HG03175 (cell line): Measurements from ENCODE around the gene DARS2.
A peak's percentile ranks its signal among the peaks of the same experiment; 100 is the strongest.
"Not testable (repeated sequence)": the region's sequence is repeated elsewhere in the genome, so short reads cannot be mapped to it uniquely, and the experiment has no call there.

Experiments
- ATAC-seq: cut with Tn5 transposase; IDR thresholded peaks from one replicate; pipeline ENCODE4 v1.9.1; 2021; ENCODE audit warnings: mild to moderate bottlenecking, moderate library complexity; ENCODE audit not compliant: unreplicated experiment

The DARS2 gene

GRCh38 chr1:173824315-173825081 is at the start of gene DARS2, which contains the start of gene CENPL:
TSS of gene DARS2 (plus strand) at chr1:173824673. CDS start at chr1:173825230, 557 bp downstream.
TSS of gene CENPL (minus strand) at chr1:173824883. CDS start at chr1:173811299, 13,584 bp downstream.
- ATAC-seq = peak; percentile 90

DNA sequence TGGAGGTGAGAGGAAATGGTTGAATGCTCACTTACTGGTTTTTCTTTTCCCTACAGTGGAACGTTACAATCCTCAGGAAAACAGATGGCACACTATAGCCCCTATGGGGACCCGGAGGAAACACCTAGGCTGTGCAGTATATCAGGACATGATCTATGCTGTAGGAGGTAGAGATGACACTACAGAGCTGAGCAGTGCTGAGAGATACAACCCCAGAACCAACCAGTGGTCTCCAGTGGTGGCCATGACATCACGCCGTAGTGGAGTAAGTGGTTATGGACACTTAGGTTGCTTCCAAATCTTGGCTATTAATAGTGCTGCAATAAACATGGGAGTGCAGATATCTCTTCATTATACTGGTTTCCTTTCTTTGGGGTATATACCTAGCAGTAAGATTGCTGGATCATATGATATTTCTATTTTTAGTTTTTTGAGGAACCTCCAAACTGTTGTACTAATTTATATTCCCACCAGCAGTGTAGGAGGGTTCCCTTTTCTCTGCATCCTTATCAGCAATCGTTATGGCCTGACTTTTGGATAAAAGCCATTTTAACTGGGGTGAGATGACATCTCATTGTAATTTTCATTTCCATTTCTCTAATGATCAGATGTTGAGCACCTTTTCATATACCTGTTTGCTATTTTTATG is 48.8 kb upstream of the DARS2 start:
- ATAC-seq = no peak

DNA sequence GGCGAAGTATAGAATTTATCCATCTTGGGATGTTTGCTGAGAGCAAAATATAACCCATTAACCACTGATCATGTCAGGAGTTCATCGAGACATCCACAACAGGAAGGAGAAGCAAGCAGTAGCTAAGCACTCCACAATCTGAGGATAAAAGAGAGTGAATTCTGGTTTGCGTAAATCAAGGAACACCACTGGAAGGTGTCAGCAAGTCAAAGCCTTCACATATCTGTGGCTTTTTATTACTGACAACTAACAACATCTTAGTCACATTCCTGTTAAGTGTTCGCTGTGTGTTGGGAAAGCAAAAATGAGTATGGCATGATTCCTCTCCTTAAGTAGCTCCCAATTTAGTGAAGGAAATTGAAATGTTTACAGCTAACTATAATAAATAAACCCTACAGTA is 44.5 kb upstream of the DARS2 start:
- ATAC-seq = no peak

GRCh38 chr1:173784997-173785396 is 39.5 kb upstream of the DARS2 start:
- no peak for ATAC-seq

DNA sequence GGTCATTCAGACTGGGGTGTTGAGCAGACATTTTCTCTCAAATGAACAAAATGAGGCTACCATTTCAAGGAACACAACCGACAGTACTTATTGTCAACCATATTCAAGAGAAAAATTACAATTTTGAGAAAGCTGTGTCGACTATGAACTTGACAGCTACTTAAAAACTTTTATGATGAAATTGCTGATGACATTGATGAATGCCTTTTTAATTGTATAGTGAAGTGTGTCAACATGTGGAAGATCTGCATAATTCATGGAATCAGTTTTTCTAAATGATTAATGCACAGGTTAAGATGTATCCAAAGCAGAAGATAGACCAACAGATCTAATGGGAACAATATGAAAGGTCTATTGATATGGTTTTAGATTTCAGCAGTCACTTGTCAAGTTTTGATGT is 34.6 kb upstream of the DARS2 start:
- no peak for ATAC-seq

DNA sequence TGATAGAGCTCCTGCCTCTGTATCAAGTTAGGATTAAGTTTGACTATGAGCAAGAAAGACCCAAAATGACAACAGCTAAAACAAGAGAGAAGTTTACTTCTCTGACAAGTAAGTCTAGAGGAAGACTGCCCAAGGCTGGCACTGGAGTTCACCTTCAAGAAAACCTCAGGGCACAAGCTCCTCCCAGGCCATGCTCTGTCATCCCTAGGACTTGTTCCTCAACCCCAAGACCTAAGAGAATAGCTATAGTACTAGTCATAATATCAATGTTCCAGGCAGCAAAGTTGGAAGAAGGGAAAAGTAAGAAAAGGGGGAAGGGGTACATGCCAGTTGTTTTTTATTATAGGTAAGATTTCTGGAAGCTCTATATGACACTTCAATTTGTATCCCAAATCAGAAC is 26.4 kb upstream of the DARS2 start:
- no peak for ATAC-seq

GRCh38 chr1:173799995-173800394 is 24.5 kb upstream of the DARS2 start:
- ATAC-seq = not testable (repeated sequence)

- no peak for ATAC-seq
These were observed 21.5 kb upstream of the DARS2 start for GRCh38 chr1:173802961-173803360.

- ATAC-seq = not testable (repeated sequence)
These were observed 10.8 kb upstream of the DARS2 start for GRCh38 chr1:173813654-173814053.

DNA sequence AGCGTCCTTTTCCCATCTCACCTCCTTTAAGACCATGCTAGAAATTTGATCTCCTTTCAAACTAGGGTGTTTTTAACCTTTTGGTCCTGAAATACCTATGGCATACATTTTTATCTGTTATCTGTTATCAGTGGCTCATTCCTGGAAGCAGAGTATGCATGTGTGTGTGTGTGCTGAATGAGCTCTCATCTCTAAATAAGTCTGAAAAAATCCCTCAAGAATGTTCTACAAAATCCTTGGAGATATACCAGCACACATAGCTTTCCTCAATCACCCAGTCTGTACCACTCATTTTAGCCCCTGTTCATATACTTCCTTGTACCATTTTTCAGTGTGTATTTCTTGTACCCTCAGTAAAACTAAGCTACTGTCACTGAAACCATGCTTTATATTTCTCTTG is 6.0 kb upstream of the DARS2 start:
- ATAC-seq = no peak

DNA sequence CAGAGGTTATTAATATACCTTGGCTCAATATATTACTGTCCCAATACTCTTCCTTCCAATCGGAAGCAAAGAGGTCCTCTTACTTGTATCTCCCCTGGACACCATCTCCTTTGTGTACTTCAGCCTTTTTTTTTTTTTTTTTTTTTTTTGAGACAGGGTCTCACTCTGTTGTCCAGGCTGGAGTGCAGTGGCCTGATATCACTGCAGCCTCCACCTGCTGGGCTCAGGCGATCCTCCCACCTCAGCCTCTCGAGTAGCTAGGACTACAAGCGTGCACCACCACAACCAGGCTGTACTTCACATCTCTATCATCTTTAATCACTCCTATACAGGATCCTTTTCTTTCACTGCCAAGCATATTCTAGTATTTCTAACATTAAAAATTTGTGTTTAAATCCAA is 2.8 kb upstream of the DARS2 start:
- no peak for ATAC-seq

- ATAC-seq = peak; percentile 35
These were observed 625 bp upstream of the DARS2 start for GRCh38 chr1:173823781-173824314.

- ATAC-seq = no peak
These were observed 3.1 kb downstream of the DARS2 start for GRCh38 chr1:173827611-173828010.

GRCh38 chr1:173832748-173833147 is 8.3 kb downstream of the DARS2 start:
- no peak for ATAC-seq

DNA sequence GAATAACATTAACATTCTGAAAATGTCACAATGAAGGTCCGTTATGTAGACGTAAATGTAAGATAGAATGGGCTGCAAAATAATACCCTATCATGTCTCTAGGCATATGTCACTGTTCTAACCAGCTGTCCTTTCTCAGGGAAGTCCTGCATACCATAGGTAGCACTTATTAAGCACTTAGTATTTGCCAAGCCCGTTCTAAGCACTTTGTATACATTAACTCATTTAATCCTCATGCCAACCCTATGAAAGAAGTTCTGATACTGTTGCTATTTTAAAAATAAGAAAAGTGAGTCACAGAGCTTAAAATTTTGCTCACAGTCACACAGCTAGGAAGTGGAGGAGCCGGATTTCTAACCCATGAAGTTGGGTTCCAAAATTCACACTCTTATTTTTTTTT is 27.6 kb downstream of the DARS2 start:
- no peak for ATAC-seq

GRCh38 chr1:173853074-173853473 is 28.6 kb downstream of the DARS2 start:
- no peak for ATAC-seq

- ATAC-seq = no peak
These were observed 31.5 kb downstream of the DARS2 start for GRCh38 chr1:173856014-173856413.

DNA sequence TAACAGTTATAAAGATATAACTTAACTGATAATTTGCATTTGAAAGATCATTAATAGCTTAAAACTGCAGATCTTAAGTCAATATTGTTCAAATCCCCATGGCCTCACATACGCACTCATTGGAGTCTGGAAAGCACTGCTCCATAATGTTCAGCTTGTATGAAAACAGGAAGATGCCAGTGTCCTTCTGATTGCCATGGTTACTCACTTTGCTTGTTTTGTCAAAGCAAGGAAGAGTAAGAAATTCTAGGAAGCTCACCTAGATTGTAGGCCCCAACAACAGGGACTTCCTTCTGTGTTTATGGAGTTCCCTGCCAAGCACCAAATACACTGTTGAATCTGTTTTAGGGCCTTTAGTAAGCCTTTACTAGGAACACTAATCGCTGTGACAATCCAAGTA is 32.4 kb downstream of the DARS2 start:
- ATAC-seq = no peak

- ATAC-seq = no peak
These were observed 33.0 kb downstream of the DARS2 start for GRCh38 chr1:173857363-173857917.

GRCh38 chr1:173859547-173859946 is 35.1 kb downstream of the DARS2 start:
- ATAC-seq = not testable (repeated sequence)

DNA sequence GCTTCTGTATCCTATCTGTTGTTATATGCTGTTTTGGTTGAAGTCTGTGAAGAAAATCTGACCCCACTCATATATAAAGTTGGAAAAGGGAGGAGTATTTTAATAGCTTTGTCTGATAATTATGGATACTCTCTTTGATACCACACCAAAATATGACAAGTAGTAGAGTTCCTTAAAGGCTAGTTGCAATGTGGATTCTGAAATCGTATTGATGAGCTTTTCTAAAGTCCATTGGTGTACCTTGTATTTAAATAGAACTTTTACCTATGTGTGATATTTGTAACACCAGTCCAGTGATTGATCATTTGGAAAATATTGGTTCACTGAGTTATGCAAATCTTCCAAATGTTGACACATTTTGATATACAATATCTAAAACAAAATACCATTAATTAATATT is 35.6 kb downstream of the DARS2 start:
- no peak for ATAC-seq

DNA sequence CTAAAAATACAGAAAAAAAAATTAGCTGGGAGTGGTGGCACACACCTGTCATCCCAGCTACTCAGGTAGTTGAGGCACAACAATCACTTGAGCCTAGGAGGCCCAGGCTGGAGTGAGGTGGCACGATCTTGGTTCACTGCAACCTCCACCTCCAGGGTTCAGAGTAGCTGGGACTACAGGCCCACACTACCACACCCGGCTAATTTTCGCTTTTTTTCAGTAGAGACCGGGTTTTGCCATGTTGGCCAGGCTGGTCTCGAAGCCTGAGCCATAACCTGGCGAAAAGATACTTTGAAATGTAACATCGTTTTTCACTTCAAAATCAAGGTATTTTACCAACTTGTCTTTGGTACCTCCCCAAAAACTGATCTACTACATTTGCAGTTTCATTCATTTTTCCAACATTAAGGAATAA is 37.3 kb downstream of the DARS2 start:
- no peak for ATAC-seq
